ENCODE results near the gene RAPGEF3.

DNA sequence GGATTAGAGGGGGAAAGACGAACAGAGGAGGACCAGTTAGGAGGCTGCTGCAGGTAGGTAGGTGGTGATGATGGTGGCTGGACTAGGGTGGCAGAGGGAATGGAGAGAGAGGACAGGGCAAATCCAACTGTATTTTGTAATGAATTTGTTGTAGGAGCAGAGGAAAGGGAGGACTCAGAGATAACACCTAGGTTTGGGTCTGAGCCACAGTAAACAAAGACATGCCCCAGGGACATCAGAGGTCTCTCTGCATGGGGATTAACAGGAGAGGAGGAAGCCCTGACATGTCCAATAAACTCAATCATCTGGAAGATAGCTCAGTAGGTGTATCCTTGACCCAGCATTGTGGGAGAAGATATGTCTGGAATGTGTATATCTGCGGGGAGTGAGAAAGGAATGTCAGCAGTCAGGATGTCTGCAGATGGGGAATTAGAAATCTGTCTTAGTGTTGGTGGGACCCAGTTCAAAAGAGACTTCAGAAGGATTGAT is 9.7 kb upstream of the RAPGEF3 start:
- TF ChIP-seq, protein P1, sequence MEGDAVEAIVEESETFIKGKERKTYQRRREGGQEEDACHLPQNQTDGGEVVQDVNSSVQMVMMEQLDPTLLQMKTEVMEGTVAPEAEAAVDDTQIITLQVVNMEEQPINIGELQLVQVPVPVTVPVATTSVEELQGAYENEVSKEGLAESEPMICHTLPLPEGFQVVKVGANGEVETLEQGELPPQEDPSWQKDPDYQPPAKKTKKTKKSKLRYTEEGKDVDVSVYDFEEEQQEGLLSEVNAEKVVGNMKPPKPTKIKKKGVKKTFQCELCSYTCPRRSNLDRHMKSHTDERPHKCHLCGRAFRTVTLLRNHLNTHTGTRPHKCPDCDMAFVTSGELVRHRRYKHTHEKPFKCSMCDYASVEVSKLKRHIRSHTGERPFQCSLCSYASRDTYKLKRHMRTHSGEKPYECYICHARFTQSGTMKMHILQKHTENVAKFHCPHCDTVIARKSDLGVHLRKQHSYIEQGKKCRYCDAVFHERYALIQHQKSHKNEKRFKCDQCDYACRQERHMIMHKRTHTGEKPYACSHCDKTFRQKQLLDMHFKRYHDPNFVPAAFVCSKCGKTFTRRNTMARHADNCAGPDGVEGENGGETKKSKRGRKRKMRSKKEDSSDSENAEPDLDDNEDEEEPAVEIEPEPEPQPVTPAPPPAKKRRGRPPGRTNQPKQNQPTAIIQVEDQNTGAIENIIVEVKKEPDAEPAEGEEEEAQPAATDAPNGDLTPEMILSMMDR (conservative IDR thresholded peaks at IDR 0.05; ENCODE audit: low read length), result no peak
- no peak for TF ChIP-seq EZH2phosphoT487 (IDR thresholded peaks at IDR 0.05; ENCODE audit: borderline replicate concordance)
